Breast epithelium (tissue), 4 donors: ENCODE data around the gene RNF166. TPM values are rescaled to one million over a fixed set of nuclear protein-coding genes. Genes with fewer than 3 reads are reported as not detected.
A peak's percentile ranks its signal among the peaks of the same experiment; 100 is the strongest.

Source experiments
- DNase-seq, 2 donors: peaks; one replicate each; pipeline ENCODE4 v3.0.0-alpha.2; 2019; ENCODE audit warnings: low spot score in 2 of 2
- H3K27ac ChIP-seq, 2 donors: fragments of 200-600 bp; sonication (generic) in 1 of 2; one replicate each; pipeline ENCODE4 v1.5.1; 2016 to 2019; ENCODE audit warnings: mild to moderate bottlenecking in 1 of 2
- H3K27me3 ChIP-seq, 2 donors: fragments of 200-600 bp; sonication (generic) in 1 of 2; one replicate each; pipeline versions ENCODE4 v1.5.1 to v1.6.0; 2017 to 2019; ENCODE audit warnings: control low read depth in 1 of 2, mild to moderate bottlenecking in 1 of 2
- H3K36me3 ChIP-seq: fragments of 200-600 bp; one replicate; pipeline ENCODE4 v1.5.1; 2019
- H3K4me1 ChIP-seq, 2 donors: fragments of 200-600 bp; sonication (generic); one replicate each; pipeline ENCODE4 v1.5.1; 2016 to 2019; ENCODE audit warnings: control low read depth in 1 of 2
- H3K4me3 ChIP-seq, 3 donors: fragments of 200-600 bp; sonication (generic); 1 replicate in 2 of 3; 2 replicates in 1 of 3; pipeline ENCODE4 v1.5.1; 2016 to 2019; ENCODE audit warnings: mild to moderate bottlenecking in 3 of 3, moderate library complexity in 2 of 3
- H3K9me3 ChIP-seq, 2 donors: fragments of 200-600 bp; sonication (generic) in 1 of 2; one replicate each; pipeline ENCODE4 v1.5.1; 2016 to 2019; ENCODE audit warnings: control low read depth in 1 of 2
- POLR2A ChIP-seq: fragments of 450-650 bp; IDR thresholded peaks from one replicate; pipeline ENCODE4 v1.6.1; 2016; ENCODE audit warnings: antibody characterized with exemption, mild to moderate bottlenecking, moderate library complexity
- POLR2AphosphoS5 ChIP-seq, 3 donors: sonication (generic); formaldehyde crosslinking; IDR thresholded peaks; one replicate each; pipeline ENCODE4 v1.6.1; 2017; ENCODE audit warnings: antibody characterized with exemption in 3 of 3
- intact Hi-C: fragments of 100-400 bp; cut with DNase I; formaldehyde crosslinking; loops from one replicate; pipeline ENCODE4 v1.15.1; 2023; ENCODE audit warnings: low total_unique reads
- total RNA-seq, 3 donors: library from RNA; depleted of rRNA; stranded (reverse); fragments of >200 nt; gene quantifications; one replicate each; pipeline ENCODE4 v1.1.0, GENCODE V29; 2016
- TF ChIP-seq, protein P1 (sequence below), 3 donors: fragments of 450-650 bp; IDR thresholded peaks; one replicate each; pipeline ENCODE4 v1.5.1; 2016 to 2017; ENCODE audit warnings: antibody characterized with exemption in 3 of 3, mild to moderate bottlenecking in 3 of 3, moderate library complexity in 3 of 3

RNF166 gene
- total RNA-seq, 3 donors from 2014 or later = 19.2 to 22.0 (median 21.9) TPM

DNA sequence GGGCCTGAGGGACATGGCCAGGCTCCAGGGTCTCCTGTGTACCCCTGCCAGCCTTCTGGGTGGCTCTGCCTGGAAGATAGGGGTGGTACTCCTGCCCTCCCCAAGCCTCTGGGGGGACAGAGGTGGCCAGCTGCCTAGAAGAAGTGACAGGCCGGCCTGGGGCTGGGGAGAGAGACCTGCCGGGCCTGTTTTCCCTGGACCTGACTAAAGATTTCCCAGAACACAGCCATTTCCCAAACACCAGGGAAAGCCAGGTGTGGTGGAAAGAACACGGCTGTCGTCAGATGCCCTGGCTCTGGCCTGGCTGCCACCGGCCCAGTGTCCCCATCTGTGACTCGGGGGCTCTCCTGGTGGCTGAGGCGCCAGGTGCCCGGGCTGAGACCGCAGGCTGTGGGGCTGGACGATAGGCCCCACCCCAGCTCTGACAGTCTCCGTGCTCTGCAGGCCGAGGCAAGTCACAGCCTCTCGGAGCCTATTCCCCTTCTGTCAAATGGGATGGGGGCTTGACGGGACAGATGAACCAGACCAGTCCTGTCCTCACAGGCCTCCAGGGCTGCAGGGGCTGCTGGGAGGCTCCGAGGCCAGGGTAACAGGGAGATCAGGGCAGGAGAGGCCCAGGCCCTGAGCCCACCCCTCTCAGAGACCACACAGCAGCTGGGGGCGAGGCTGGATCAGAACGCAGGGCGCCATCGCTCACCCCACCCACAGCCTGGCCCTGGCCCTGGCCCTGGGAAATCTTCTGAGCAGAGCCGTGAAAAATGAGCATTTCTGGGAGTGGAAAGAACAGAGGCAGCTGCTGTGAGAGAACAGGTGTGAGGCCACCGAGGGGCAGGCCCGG lies 33.1 kb upstream of the RNF166 start:
- TF ChIP-seq POLR2AphosphoS5 (IDR thresholded peaks at IDR 0.05) (no peak), POLR2A (no peak)
- TF ChIP-seq, protein P1, sequence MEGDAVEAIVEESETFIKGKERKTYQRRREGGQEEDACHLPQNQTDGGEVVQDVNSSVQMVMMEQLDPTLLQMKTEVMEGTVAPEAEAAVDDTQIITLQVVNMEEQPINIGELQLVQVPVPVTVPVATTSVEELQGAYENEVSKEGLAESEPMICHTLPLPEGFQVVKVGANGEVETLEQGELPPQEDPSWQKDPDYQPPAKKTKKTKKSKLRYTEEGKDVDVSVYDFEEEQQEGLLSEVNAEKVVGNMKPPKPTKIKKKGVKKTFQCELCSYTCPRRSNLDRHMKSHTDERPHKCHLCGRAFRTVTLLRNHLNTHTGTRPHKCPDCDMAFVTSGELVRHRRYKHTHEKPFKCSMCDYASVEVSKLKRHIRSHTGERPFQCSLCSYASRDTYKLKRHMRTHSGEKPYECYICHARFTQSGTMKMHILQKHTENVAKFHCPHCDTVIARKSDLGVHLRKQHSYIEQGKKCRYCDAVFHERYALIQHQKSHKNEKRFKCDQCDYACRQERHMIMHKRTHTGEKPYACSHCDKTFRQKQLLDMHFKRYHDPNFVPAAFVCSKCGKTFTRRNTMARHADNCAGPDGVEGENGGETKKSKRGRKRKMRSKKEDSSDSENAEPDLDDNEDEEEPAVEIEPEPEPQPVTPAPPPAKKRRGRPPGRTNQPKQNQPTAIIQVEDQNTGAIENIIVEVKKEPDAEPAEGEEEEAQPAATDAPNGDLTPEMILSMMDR (IDR thresholded peaks at IDR 0.05) = no peak
- peaks cover 0 to 4% of the 10 kb centered on the region in 2 donors for H3K4me1 ChIP-seq
- no peaks in the 10 kb centered on the region for H3K27me3 ChIP-seq
- H3K4me3 ChIP-seq = no peak overlapping the region
- peaks cover 4% of the 10 kb centered on the region for H3K36me3 ChIP-seq
- intact Hi-C loops = no loop called here
- H3K27ac ChIP-seq = peak overlapping the region; percentile 74 to 86
- no peaks in the 10 kb centered on the region for H3K9me3 ChIP-seq
- DNase-seq = no peak

DNA sequence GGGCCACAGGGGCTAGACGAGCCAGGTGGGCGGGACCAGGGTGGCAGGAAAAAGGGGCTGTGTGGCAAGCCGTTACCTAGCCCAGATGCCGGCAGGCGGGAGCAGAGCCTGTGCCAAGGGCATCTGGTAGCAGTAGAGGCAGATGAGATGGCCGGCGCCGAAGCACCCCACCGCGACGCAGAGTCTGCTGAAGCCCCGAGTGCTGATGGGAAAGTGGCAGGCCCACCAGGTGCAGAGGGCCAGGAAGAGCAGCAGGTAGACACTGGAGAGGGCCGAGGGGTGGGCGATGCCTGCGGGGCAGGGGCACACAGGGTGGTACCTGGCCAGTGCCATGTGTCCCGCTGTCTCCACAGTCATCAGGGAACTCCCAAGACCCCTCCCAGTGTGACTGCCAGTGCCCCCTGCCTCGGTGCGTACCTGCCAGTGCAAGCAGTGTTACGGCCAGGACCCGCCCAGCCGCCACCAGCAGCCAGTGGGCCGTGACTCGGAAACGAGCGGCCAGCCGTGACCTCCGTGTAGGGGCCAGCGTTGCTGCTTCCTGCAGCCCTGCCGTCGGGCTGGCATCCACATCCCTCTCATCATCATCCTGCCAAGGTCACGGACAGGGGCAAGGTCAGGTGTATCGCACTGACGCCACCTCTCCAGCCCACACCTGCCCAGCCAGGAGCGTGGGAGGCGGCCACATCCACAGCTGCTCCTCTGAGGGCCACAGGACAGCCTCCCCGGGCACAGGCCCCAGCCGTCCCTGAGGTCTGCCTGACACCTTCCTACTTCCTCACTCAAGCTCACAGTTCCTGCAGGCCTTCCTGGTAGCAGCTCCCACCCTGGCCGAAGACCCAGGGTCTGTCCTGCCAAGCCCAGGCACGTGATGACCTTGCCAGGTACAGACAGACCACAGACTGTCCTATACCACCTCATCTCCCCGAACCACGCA lies 32.2 kb upstream of the RNF166 start:
- H3K9me3 ChIP-seq = no peaks in the 10 kb centered on the region
- H3K27ac ChIP-seq = peak overlapping the region; percentile 74 to 86
- DNase-seq = no peak
- no peaks in the 10 kb centered on the region for H3K27me3 ChIP-seq
- intact Hi-C loops = no loop called here
- no peak overlapping the region for H3K4me3 ChIP-seq
- TF ChIP-seq, protein P1 (IDR thresholded peaks at IDR 0.05) = no peak
- TF ChIP-seq POLR2A (no peak), POLR2AphosphoS5 (IDR thresholded peaks at IDR 0.05) (no peak)
- peaks cover 7% of the 10 kb centered on the region for H3K36me3 ChIP-seq
- H3K4me1 ChIP-seq = peaks cover 0 to 4% of the 10 kb centered on the region in 2 donors

DNA sequence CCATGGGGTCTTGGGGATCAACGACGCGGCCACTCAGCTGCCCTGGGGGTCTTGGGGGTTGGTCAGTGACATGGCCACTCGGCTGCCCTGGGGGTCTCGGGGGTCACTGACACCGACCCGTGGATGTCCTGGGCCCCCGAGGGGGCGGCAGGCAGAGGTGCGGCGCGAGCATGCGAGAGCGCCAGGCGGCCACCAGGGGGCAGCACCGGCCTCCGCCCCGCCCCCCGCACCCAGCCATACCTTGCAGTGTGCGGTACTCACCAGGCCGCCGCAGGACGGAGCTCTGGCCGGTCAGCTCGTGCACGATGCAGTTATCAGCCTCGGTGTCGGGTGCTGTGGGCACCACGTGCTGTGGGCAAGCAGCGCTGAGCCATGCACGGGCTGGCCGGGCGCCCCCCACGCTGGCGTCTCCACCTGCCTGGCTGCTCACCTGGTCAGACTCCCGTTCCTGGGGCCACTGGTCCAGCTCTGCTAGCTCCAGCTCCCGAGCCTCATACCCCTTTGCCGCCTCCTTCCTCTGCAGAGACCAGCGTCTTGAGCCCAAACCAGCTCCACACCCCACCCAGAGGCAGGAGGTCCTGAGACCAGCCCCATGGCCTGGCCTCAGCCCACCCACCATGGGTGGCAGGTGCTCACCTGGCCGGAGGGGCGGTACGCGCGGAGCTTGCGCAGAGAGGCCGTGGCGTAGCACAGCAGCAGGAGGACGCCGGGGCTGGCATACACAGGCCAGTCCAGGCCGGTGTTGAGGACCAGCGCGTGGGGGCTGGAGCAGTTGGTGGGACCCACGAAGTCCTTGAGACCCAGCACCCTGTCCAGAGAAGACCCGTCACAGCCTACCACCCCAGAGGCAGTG lies 31.3 kb upstream of the RNF166 start:
- H3K27ac ChIP-seq = no peak overlapping the region
- peaks cover 7% of the 10 kb centered on the region for H3K36me3 ChIP-seq

DNA sequence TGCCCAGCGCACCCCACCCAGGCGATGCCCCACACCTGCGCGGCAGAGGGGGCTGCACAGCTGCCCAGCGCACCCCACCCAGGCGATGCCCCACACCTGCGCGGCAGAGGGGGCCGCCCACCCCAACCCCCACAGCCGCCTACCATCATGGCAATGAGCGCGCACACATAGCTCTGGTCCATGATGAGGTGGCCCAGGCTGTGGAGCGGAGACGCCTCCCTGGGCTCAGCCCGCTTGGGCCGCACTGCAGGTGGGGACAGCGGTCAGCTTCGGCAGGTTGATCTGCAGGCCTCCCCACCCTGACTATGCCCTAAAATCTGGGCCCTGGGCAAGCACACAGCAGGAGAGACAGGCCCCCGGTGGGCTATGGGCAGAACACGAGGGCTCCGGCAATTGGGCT lies 30.3 kb upstream of the RNF166 start:
- no peak for DNase-seq
- no peak overlapping the region for H3K4me3 ChIP-seq
- intact Hi-C loops = no loop called here
- TF ChIP-seq, protein P1 (IDR thresholded peaks at IDR 0.05) = no peak
- TF ChIP-seq POLR2AphosphoS5 (IDR thresholded peaks at IDR 0.05) = no peak
- TF ChIP-seq POLR2A = no peak
- no peaks in the 10 kb centered on the region for H3K27me3 ChIP-seq
- no peak overlapping the region for H3K27ac ChIP-seq
- H3K4me1 ChIP-seq = peaks cover 0 to 4% of the 10 kb centered on the region in 2 donors
- H3K36me3 ChIP-seq = peaks cover 7% of the 10 kb centered on the region
- no peaks in the 10 kb centered on the region for H3K9me3 ChIP-seq

More for the DNA sequence above, 31.3 kb upstream of the RNF166 start:
- Histone ChIP-seq H3K4me1 (peaks cover 0 to 4% of the 10 kb centered on the region in 2 donors), H3K9me3 (no peaks in the 10 kb centered on the region), H3K27me3 (no peaks in the 10 kb centered on the region), H3K4me3 (no peak overlapping the region)
- DNase-seq = peak; percentile 64 to 83
- intact Hi-C loops = no loop called here
- TF ChIP-seq POLR2A (no peak), POLR2AphosphoS5 (IDR thresholded peaks at IDR 0.05) (peak in 2 of 3 donors; percentile 39 to 69)
- TF ChIP-seq, protein P1 (IDR thresholded peaks at IDR 0.05) = peak; percentile 84 to 99 (median 99)
